Skeletal muscle tissue (tissue), 4 donors: ENCODE measurements around the gene USP43. TPM values are rescaled to one million over a fixed set of nuclear protein-coding genes. Genes with fewer than 3 reads are reported as not detected.
"Not testable (repeated sequence)": the region's sequence is repeated elsewhere in the genome, so short reads cannot be mapped to it uniquely, and the experiment has no call there.

Experiments
- H3K27ac ChIP-seq: one replicate; pipeline ENCODE4 v1.7.0; 2013; ENCODE audit warnings: mild to moderate bottlenecking, low read depth, low read length, inconsistent platforms
- H3K27me3 ChIP-seq, 3 donors: one replicate each; pipeline ENCODE4 v1.7.0; 2013; ENCODE audit warnings: low read length in 3 of 3; ENCODE audit not compliant: control insufficient read depth in 3 of 3, insufficient read depth in 3 of 3
- H3K36me3 ChIP-seq, 3 donors: one replicate each; pipeline ENCODE4 v1.7.0; 2013; ENCODE audit warnings: low read length in 3 of 3; ENCODE audit not compliant: control insufficient read depth in 3 of 3, insufficient read depth in 3 of 3
- H3K4me1 ChIP-seq, 3 donors: one replicate each; pipeline ENCODE4 v1.7.0; 2013; ENCODE audit warnings: low read length in 3 of 3, mild to moderate bottlenecking in 3 of 3; ENCODE audit not compliant: control insufficient read depth in 3 of 3, insufficient read depth in 3 of 3
- H3K4me3 ChIP-seq, 3 donors: one replicate each; pipeline ENCODE4 v1.7.0; 2013; ENCODE audit warnings: low read length in 3 of 3
- H3K9ac ChIP-seq, 3 donors: one replicate each; pipeline ENCODE4 v1.7.0; 2013; ENCODE audit warnings: low read length in 3 of 3, mild to moderate bottlenecking in 3 of 3, moderate library complexity in 2 of 3, low read depth in 1 of 3
- H3K9me3 ChIP-seq, 3 donors: one replicate each; pipeline ENCODE4 v1.7.0; 2013; ENCODE audit warnings: low read length in 3 of 3; ENCODE audit not compliant: control insufficient read depth in 3 of 3
- total RNA-seq: library from RNA; depleted of rRNA; stranded (reverse); fragments of >200 nt; gene quantifications from one replicate; pipeline ENCODE4 v1.2.3, GENCODE V29; 2014
- donor health status: Osteomylitis.

USP43 gene, protein sequence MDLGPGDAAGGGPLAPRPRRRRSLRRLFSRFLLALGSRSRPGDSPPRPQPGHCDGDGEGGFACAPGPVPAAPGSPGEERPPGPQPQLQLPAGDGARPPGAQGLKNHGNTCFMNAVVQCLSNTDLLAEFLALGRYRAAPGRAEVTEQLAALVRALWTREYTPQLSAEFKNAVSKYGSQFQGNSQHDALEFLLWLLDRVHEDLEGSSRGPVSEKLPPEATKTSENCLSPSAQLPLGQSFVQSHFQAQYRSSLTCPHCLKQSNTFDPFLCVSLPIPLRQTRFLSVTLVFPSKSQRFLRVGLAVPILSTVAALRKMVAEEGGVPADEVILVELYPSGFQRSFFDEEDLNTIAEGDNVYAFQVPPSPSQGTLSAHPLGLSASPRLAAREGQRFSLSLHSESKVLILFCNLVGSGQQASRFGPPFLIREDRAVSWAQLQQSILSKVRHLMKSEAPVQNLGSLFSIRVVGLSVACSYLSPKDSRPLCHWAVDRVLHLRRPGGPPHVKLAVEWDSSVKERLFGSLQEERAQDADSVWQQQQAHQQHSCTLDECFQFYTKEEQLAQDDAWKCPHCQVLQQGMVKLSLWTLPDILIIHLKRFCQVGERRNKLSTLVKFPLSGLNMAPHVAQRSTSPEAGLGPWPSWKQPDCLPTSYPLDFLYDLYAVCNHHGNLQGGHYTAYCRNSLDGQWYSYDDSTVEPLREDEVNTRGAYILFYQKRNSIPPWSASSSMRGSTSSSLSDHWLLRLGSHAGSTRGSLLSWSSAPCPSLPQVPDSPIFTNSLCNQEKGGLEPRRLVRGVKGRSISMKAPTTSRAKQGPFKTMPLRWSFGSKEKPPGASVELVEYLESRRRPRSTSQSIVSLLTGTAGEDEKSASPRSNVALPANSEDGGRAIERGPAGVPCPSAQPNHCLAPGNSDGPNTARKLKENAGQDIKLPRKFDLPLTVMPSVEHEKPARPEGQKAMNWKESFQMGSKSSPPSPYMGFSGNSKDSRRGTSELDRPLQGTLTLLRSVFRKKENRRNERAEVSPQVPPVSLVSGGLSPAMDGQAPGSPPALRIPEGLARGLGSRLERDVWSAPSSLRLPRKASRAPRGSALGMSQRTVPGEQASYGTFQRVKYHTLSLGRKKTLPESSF
- under 0.01 TPM for total RNA-seq

DNA sequence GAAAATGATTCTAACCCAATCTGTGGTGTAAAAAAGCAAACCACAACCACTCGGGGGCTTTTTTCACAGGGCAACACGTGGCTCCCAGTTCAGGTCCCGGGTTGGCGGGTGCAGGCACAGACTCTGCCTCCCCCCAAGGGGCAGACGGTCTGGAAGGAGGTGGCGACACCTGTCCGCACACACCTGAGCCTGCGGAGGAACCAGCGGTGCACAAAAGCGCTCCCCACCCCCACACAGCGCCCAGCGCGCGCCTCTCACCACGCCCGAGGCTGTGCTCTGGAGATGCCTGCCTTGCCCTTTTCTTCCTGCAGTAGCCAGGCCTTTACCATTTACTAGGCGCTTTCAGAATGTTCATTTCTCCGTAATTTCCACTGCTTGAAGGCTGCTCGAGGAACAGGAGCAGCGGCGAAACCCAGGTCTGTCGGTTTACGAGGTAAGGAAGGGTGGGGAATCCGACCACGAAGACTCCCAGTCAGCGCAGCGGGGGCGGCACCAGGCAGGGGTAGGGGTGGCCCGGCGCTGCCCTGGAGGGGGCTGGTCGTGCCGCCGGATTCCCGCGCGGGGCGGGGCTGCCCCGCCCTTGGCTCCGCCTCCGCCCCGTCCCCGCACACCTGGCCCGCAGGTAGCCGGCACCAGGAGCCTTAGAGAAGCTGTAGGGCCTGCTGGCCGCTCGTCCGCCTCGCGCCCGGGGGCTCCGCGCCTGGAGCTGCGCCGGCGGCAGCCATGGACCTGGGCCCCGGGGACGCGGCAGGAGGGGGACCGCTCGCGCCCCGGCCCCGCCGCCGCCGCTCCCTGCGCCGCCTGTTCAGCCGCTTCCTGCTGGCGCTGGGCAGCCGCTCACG lies at the start of gene USP43:
Gene USP43, plus strand, starts transcription at position 608 of the 842 bp plus-strand sequence. Its CDS starts 116 bp downstream, at position 724.
- Histone ChIP-seq H3K27me3 (peaks cover 29 to 35% (median 34%) of the 10 kb centered on the region in 3 donors), H3K4me3 (peak within 1 kb of the TSS; percentile 51 to 54 (median 54)), H3K4me1 (peaks cover 12 to 17% (median 15%) of the 10 kb centered on the region in 3 donors), H3K9me3 (no peaks in the 10 kb centered on the region), H3K36me3 (no peaks in the 10 kb centered on the region), H3K27ac (no peak within 1 kb of the TSS), H3K9ac (peak within 1 kb of the TSS in 1 of 3 donors; percentile 38)

DNA sequence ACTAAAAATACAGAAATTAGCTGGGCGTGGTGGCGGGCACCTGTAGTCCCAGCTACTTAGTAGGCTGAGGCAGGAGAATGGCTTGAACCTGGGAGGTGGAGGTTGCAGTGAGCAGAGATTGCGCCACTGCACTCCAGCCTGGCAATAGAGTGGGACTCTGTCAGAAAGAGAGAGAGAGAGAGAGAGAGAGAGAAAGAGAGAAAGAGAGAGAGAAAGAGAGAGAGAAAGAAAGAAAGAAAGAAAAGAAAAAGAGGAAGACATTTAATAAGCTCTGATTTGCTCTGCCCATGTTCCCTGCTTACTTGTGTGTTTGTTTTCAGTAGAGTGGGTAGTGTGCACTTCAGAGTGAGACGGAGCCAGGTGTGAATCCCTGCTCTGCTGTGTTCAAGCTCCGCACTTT lies 47.7 kb upstream of the USP43 start:
- not testable (repeated sequence) for H3K9me3 ChIP-seq, H3K27me3 ChIP-seq, H3K36me3 ChIP-seq, H3K9ac ChIP-seq, H3K4me3 ChIP-seq, H3K4me1 ChIP-seq, H3K27ac ChIP-seq

DNA sequence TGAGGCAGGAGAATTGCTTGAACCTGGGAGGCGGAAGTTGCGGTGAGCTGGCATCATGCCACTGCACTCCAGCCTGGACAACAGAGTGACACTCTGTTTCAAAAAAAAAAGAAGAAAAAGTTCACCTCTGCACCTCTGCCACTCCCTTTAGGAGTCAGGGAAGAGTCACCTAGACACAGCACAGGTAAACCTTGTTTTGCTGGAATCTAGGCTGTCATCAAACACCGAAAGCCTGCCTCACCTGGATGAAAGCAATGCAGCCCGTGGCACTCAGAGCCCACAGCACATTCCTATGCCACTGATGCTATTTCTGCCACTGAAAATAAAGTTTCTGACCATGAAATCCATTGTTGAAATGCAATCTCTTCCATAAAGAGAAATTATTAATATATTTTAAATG lies 46.7 kb upstream of the USP43 start:
- no peak overlapping the region for H3K9ac ChIP-seq
- no peak overlapping the region for H3K4me3 ChIP-seq
- H3K9me3 ChIP-seq = no peaks in the 10 kb centered on the region
- H3K36me3 ChIP-seq = no peaks in the 10 kb centered on the region
- peaks cover 0 to 4% (median 2%) of the 10 kb centered on the region in 3 donors for H3K27me3 ChIP-seq
- H3K27ac ChIP-seq = no peak overlapping the region
- H3K4me1 ChIP-seq = no peaks in the 10 kb centered on the region

DNA sequence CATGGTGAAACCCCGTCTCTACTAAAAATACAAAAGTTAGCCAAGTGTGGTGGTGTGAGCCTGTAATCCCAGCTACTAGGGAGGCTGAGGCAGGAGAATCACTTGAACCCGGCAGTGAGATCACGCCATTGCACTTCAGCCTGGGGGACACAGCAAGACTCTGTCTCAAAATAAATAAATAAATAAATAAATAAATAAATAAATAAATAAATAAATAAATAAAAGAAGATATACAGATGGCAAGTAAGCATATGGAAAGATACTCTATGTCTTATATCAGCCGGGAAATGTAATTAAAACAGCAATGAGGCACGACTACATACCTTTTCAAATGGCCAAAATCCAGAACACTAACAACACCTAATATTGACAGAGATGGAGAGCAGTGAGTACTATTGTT lies 40.7 kb upstream of the USP43 start:
- not testable (repeated sequence) for H3K27me3 ChIP-seq, H3K9ac ChIP-seq, H3K36me3 ChIP-seq, H3K4me3 ChIP-seq, H3K27ac ChIP-seq, H3K4me1 ChIP-seq, H3K9me3 ChIP-seq

DNA sequence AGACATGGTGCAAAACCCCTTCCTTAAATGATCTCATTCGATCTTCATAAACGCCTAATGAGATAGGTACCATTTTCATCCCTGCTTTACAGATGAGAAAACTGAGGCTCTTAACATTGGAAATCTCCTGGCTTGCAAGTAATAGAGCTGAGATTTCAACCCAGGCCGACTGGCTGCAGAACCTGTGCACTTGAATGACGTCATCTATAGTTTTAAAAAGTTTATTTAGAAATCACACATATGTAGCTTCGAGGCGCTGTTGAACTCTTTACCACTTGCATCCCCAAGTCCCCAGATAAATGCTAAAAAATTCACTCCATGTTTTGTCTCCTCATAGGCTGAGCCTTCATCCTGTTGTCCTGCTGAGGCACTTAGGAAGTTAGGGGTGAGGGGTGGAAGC lies 38.9 kb upstream of the USP43 start:
- Histone ChIP-seq H3K4me1 (no peaks in the 10 kb centered on the region), H3K27me3 (no peaks in the 10 kb centered on the region), H3K27ac (no peak overlapping the region), H3K9me3 (no peaks in the 10 kb centered on the region), H3K36me3 (no peaks in the 10 kb centered on the region), H3K9ac (no peak overlapping the region), H3K4me3 (no peak overlapping the region)

DNA sequence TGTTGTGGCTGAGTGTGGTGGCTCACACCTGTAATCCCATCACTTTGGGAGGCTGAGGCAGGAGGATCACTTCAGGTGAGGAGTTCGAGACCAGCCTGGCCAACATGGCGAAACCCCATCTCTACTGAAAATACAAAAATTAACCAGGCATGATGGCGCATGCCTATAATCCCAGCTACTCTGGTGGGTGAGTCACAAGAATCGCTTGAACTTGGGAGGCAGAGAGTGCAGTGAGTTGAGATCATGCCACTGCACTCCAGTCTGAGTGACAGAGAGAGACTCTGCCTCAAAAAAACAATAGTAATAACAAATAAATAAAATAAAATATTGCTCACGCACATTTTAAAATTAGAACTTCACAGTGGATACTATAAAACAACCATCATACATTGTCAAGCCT lies 38.3 kb upstream of the USP43 start:
- H3K4me1 ChIP-seq, H3K4me3 ChIP-seq, H3K27ac ChIP-seq, H3K9me3 ChIP-seq, H3K27me3 ChIP-seq, H3K36me3 ChIP-seq, H3K9ac ChIP-seq: not testable (repeated sequence)

DNA sequence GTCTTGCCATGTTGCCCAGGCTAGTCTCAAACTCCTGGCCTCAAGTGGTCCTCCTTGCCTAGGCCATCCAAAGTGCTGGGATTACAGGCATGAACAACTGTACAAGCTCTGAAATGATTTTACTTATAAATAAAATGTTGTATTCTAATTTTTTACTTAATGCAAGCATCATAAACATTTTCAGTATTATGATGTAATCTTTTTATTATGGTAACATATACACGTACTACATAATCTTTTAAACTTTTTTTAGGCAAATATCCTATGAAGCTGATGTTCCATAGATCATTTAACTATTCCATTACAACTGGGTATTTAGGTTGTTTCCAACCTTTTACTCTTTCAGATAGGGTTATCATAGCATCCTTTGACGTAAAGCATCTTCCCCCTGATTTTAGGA lies 33.8 kb upstream of the USP43 start:
- Histone ChIP-seq H3K27me3 (no peaks in the 10 kb centered on the region), H3K9ac (no peak overlapping the region), H3K4me3 (no peak overlapping the region), H3K9me3 (no peaks in the 10 kb centered on the region), H3K27ac (no peak overlapping the region), H3K4me1 (no peaks in the 10 kb centered on the region), H3K36me3 (no peaks in the 10 kb centered on the region)

DNA sequence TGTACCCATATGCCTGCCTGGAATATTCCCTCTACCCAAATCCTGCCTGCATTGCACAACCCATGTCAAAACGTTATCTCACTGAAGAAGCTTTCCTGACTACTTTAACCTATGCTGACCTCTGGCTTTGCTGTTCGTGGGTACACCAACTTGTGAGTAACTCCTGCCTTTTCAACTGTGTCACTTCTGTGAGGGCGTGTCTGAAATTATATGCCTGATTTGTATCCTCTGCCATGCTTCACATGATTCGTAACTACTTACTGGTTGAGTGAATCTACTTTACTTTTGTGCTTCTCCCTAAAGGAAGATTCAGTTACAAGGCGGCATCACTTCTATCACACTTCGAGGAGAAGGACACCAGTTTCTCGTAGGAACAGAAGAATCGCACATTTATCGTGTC lies 33.3 kb upstream of the USP43 start:
- Histone ChIP-seq H3K4me1 (no peaks in the 10 kb centered on the region), H3K9me3 (no peaks in the 10 kb centered on the region), H3K9ac (no peak overlapping the region), H3K27ac (no peak overlapping the region), H3K27me3 (no peaks in the 10 kb centered on the region), H3K4me3 (no peak overlapping the region), H3K36me3 (no peaks in the 10 kb centered on the region)

DNA sequence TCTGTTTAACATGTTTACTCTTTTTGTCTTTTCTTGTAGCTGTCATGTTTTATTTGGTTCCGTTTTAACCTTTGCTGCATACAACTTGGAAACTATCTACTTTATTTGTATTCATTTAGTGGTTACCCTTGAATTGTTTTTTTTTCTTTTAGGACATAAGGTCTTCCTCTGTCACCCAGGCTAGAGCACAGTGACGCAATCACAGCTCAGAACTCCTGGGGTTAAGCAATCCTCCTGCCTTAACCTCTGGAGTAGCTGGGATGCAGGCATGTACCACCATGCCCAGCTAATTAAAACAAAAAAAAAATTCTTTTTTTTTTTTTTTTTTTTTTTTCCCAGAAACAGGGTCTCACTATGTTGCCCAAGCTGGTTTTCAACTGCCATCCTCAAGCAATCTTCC lies 29.8 kb upstream of the USP43 start:
- Histone ChIP-seq H3K4me3 (no peak overlapping the region), H3K9me3 (no peaks in the 10 kb centered on the region), H3K36me3 (no peaks in the 10 kb centered on the region), H3K27ac (no peak overlapping the region), H3K9ac (no peak overlapping the region), H3K4me1 (no peaks in the 10 kb centered on the region), H3K27me3 (no peaks in the 10 kb centered on the region)
